ENCODE data around the gene SPTB. TPM values are rescaled to one million over a fixed set of nuclear protein-coding genes. Genes with fewer than 3 reads are reported as not detected.

Gene SPTB
- total RNA-seq, 1 experiment from 2014 or later: 0.84 TPM

Other genes with a start within 250 kb of the SPTB start
- gene PLEKHG3, start 175.5 kb downstream of the SPTB start, total RNA-seq (2014; rRNA removed; shearing (Covaris generic)): 1.8 and 1.9 TPM in 2 replicates
- gene CHURC1, start 34.5 kb upstream of the SPTB start, total RNA-seq (2014; rRNA removed; shearing (Covaris generic)): 55.1 and 62.2 TPM in 2 replicates
- gene GPX2, start 62.8 kb upstream of the SPTB start, total RNA-seq (2014; rRNA removed; shearing (Covaris generic)): not detected in 2 replicates
- gene RAB15, start 92.4 kb upstream of the SPTB start, total RNA-seq (2014; rRNA removed; shearing (Covaris generic)): 3.4 and 4.3 TPM in 2 replicates
- gene FNTB, start 107.0 kb upstream of the SPTB start, total RNA-seq (2014; rRNA removed; shearing (Covaris generic)): 15.4 and 17.9 TPM in 2 replicates
- gene MAX, start 222.6 kb upstream of the SPTB start, total RNA-seq (2014; rRNA removed; shearing (Covaris generic)): 28.2 and 36.8 TPM in 2 replicates